Erythroblast (primary cell): ENCODE measurements around the gene EIF4H.

Source experiments
- GATA1 ChIP-seq: IDR thresholded peaks from 2 replicates; pipeline ENCODE4 v1.6.1; 2011; ENCODE audit warnings: low read depth, mild to moderate bottlenecking, control low read depth, low read length, moderate library complexity
- POLR2A ChIP-seq: IDR thresholded peaks from 2 replicates; pipeline ENCODE4 v1.6.1; 2011; ENCODE audit warnings: mild to moderate bottlenecking, low read length

GRCh38 chr7:74176555-74176954 is 2.4 kb downstream of the EIF4H start:
- no peak for TF ChIP-seq POLR2A
- TF ChIP-seq GATA1: no peak
